ENCODE results near the gene GPANK1.

GRCh38 chr6:31630177-31630934, 34.4 kb downstream of the GPANK1 start:
- TF ChIP-seq TARDBP (IDR thresholded peaks at IDR 0.05) (no peak), PKNOX1 (IDR thresholded peaks at IDR 0.05) (no peak), NFRKB (IDR thresholded peaks at IDR 0.05) (no peak), FOXA1 (IDR thresholded peaks at IDR 0.05) (no peak)

All from HEK293T (cell line).